Amygdala (tissue), 56 donors: ENCODE results near the gene DNAH1.
"Not testable (repeated sequence)": the region's sequence is repeated elsewhere in the genome, so short reads cannot be mapped to it uniquely, and the experiment has no call there.

Source experiments
- DNase-seq, 56 donors: peaks; one replicate each; lab custom pipeline; 2025; lab: John Stamatoyannopoulos, UW

The DNAH1 gene

GRCh38 chr3:52331091-52331490 is 15.0 kb downstream of the DNAH1 start:
- no peak for DNase-seq

DNA sequence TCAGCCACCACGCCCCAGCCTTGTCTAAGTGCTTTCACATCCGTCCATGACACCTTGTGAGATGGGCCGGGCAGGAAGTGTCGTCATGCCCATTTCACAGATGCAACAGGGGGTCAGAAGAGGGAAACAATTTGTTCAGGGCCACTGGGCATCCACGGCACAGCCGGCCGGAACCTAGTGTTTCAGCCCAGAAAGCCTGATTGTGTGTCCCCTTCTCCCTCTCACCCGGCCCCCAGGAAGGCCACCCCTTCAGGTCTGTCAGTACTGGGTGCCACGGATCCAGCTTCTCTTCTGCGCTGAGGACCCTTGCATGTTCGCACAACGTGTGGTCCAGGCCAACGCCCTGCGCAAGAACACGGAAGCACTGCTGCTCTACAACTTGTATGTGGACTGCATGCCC is 15.8 kb downstream of the DNAH1 start:
- no peak for DNase-seq

DNA sequence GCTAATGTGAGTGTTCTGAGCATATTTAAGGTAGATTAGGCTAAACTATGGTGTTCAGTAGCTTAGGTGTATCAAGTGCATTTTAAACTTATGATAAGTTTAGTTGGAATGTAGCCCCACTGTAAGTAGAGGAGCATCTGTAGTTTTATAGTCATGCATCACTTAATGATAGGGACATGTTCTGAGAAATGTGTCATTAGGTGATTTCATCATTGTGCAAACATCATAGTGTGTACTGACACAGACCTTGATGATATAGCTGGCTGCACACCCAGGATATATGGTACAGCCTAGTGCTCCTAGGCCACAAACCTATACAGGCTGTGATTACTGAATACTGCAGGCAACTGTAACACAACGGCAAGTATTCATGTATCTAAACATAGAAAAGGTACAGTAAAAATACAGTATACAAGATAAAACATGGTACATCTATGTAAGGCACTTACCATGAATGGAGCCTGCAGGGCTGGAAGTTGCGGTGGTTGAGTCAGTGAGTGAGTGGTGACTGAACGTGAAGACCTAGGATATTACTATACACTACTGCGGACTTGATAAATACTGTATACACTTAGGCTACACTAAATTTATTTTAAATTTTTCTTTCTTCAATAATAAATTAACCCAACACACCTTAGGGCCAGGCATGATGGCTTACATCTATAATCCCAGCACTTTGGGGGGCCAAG is 17.9 kb downstream of the DNAH1 start:
- DNase-seq: no peak

GRCh38 chr3:52338131-52338530 is 22.0 kb downstream of the DNAH1 start:
- not testable (repeated sequence) for DNase-seq

- DNase-seq: peak in 12 of 56 donors; percentile 2 to 57 (median 10)
These were observed 23.5 kb downstream of the DNAH1 start for GRCh38 chr3:52339612-52340011.

GRCh38 chr3:52341123-52341522 is 25.0 kb downstream of the DNAH1 start:
- DNase-seq: no peak

- no peak for DNase-seq
These were observed 28.0 kb downstream of the DNAH1 start for GRCh38 chr3:52343946-52344600.

DNA sequence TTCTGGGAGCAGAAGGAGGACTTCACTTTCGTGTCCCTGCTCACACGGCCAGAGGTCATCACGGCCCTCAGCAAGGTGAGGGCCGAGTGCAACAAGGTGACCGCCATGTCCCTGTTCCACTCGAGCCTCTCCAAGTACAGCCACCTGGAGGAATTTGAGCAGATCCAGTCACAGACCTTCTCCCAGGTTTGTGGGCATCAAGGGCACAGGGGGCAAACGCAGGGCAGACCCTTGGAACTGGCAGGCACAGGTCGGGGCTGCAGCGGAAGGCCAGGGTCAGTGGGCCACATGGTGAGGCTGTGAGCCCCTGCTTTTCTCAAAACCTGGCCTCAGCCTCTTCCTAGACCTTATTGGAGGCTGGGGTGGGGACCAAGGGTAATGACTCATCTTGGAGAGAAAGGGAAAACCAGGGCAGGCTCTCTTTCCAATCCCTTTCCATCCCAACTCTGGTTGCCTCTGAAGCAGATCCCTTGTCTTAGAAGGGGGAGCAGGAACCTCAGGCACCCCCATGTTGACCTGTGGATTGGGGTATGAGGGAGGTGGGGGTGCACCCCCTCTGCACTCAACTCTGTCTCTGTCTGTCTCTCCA is 29.5 kb downstream of the DNAH1 start:
- no peak for DNase-seq

GRCh38 chr3:52346623-52347530 is 30.8 kb downstream of the DNAH1 start:
- no peak for DNase-seq

GRCh38 chr3:52347716-52348635 is 31.9 kb downstream of the DNAH1 start:
- DNase-seq: no peak

GRCh38 chr3:52349131-52349530 is 33.0 kb downstream of the DNAH1 start:
- no peak for DNase-seq

- DNase-seq: no peak
These were observed 33.7 kb downstream of the DNAH1 start for GRCh38 chr3:52349611-52350395.

- no peak for DNase-seq
These were observed 34.3 kb downstream of the DNAH1 start for GRCh38 chr3:52350416-52350815.

DNA sequence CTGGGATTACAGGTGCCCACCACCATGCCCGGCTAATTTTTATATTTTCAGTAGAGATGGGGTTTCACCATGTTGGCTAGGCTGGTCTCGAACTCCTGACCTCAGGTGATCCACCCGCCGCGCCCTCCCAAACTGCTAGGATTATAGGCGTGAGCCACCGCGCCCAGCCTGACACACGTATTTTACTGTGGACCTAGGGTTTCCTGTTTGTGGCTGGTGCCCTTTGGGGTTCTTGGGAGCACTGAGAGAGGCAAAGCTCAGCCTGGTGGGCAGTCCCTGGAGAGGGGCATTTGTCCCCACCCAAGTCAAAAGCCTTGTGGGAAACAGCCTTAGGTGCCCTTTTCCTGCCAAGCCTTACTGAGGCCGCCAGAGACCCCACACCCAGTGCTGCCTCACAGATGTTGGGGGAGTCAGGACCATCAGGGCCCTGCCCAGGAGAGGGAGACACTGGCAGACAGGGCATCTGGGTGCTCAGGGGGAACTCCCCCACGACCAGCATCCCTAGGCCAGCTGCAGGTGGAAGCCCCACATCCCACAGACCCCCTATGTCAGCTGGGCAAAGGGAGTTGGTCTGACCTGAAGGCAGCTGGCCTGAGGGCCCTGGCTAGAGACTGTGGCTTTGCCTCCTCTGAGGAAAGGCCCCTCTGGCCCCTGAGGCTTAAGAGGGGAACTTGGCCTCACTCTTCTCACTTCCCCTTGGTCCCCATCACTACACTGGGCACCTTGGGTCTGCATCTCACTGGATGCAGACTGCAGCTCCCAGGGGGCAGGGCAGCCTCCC is 35.1 kb downstream of the DNAH1 start:
- DNase-seq: no peak

DNA sequence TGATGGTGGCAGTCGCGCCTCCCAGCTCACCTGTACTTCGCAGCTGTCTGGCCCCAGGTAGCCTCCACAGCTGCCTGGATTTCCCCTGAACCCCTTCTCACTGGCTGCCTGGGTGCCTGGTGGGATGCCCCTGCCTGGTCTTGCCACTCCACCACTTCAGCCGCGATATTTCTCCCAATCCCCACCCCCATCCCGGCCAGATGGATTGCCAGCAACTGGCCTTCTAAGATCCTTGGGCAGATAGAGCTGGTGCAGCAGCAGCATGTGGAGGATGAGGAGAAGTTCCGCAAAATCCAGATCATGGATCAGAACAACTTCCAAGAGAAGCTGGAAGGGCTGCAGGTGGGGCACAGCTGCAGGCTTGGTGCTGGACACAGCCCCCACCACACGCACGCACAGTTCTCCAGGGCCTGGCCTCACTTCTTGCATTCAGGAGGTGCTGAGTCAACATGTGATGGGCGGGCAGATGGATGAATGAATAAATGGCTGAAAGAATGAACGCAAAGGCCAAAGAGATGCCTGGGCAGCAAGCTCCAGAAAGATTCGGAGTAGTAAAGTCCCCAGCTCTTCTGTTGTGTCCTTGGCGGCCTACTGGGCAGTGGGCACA is 35.7 kb downstream of the DNAH1 start:
- no peak for DNase-seq

DNA sequence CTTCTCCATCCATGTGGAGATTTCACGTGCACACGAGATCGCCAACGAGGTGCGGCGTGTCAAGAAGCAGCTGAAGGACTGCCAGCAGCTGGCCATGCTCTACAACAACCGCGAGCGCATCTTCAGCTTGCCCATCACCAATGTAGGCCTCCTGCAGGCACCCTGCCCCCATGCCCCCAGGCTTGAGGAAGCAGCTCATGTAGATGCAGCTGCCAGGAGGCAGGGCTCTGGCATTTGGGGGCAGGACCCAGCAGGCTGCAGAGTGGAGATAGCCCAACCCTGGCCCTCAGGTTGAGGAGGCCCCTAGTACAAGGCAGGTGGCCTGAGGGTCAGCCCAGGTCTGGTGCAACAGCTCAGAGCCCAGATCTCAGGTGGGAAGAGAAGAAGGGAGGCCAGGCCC is 36.4 kb downstream of the DNAH1 start:
- DNase-seq: no peak

GRCh38 chr3:52353291-52353855 is 37.3 kb downstream of the DNAH1 start:
- DNase-seq: no peak
